Caco-2 (cell line): ENCODE results near the gene NOTUM. TPM values are rescaled to one million over a fixed set of nuclear protein-coding genes. Genes with fewer than 3 reads are reported as not detected.

Experiments
- BruUV-seq: library from RNA; stranded (reverse); fragments of 400-500 nt; replicated peaks from 2 replicates; lab custom pipeline; 2021; lab: Mats Ljungman, UMichigan
- CTCF ChIA-PET: fragments of 300-600 bp; sonication (Branson Sonifier 250); formaldehyde crosslinking; loops from one replicate; lab custom pipeline; 2022; ENCODE audit warnings: antibody characterized with exemption; lab: Charles Lee
- POLR2A ChIA-PET: fragments of 300-600 bp; sonication (Branson Sonifier 250); formaldehyde crosslinking; loops from one replicate; lab custom pipeline; 2022; ENCODE audit warnings: antibody characterized with exemption; lab: Charles Lee
- DNase-seq, 2 experiments: peaks; one replicate each; pipeline versions ENCODE4 v3.0.0 to v3.0.0-alpha.2; 2020 to 2022
- H3K27me3 ChIP-seq: replicated peaks from 2 replicates; pipeline ENCODE4 v1.6.0; 2011; ENCODE audit warnings: low read length; ENCODE audit not compliant: control insufficient read depth, insufficient read depth
- H3K36me3 ChIP-seq: 2 replicates; pipeline ENCODE4 v1.5.1; 2011; ENCODE audit warnings: low read length; ENCODE audit not compliant: control insufficient read depth, insufficient read depth
- H3K4me1 ChIP-seq: fragments of 250-450 bp; sonication (Bioruptor Pico); 2 replicates; pipeline ENCODE4 v1.5.1; 2020; ENCODE audit warnings: mild to moderate bottlenecking
- H3K4me3 ChIP-seq: 2 replicates; pipeline ENCODE4 v1.5.1; 2011; ENCODE audit warnings: low read depth, mild to moderate bottlenecking, control low read depth, low read length
- H3K9me3 ChIP-seq: fragments of 250-450 bp; sonication (Bioruptor Pico); 2 replicates; pipeline ENCODE4 v1.5.1; 2020; ENCODE audit warnings: mild to moderate bottlenecking, moderate library complexity
- H3K27ac Mint-ChIP-seq: one replicate; pipeline ENCODE4 v1.8.0; 2022; ENCODE audit warnings: mixed read lengths; ENCODE audit not compliant: unreplicated experiment
- H3K27me3 Mint-ChIP-seq: one replicate; pipeline ENCODE4 v1.8.0; 2022; ENCODE audit warnings: mixed read lengths; ENCODE audit not compliant: insufficient read depth, unreplicated experiment
- H3K36me3 Mint-ChIP-seq: one replicate; pipeline ENCODE4 v1.8.0; 2022; ENCODE audit warnings: mild to moderate bottlenecking, mixed read lengths; ENCODE audit not compliant: insufficient read depth, unreplicated experiment
- H3K4me1 Mint-ChIP-seq: one replicate; pipeline ENCODE4 v1.8.0; 2022; ENCODE audit warnings: low read depth, mixed read lengths; ENCODE audit not compliant: unreplicated experiment
- H3K4me3 Mint-ChIP-seq: one replicate; pipeline ENCODE4 v1.8.0; 2022; ENCODE audit warnings: mild to moderate bottlenecking, moderate library complexity, mixed read lengths; ENCODE audit not compliant: unreplicated experiment
- H3K9me3 Mint-ChIP-seq: one replicate; pipeline ENCODE4 v1.8.0; 2022; ENCODE audit warnings: mixed read lengths; ENCODE audit not compliant: unreplicated experiment
- CTCF ChIP-seq, 2 experiments: fragments of 200-600 bp in 1 of 2; IDR thresholded peaks; 1 replicate in 1 of 2; 2 replicates in 1 of 2; pipeline versions ENCODE4 v1.5.1 to v1.8.0; 2011 to 2022; ENCODE audit warnings: antibody characterized with exemption in 1 of 2, control low read depth in 1 of 2, inconsistent platforms in 1 of 2, low read depth in 1 of 2, low read length in 1 of 2, mild to moderate bottlenecking in 1 of 2, moderate library complexity in 1 of 2; ENCODE audit not compliant: insufficient read depth in 1 of 2, severe bottlenecking in 1 of 2, unreplicated experiment in 1 of 2
- intact Hi-C: fragments of 100-400 bp; cut with micrococcal nuclease; formaldehyde crosslinking; loops from one replicate; pipeline ENCODE4 v1.10.0; 2022; ENCODE audit not compliant: unreplicated experiment
- total RNA-seq: library from RNA; stranded (reverse); gene quantifications from 2 replicates; pipeline ENCODE4 v1.2.3, GENCODE V29; 2022

Gene NOTUM
- total RNA-seq, 1 experiment from 2014 or later = 11.1 TPM

DNA sequence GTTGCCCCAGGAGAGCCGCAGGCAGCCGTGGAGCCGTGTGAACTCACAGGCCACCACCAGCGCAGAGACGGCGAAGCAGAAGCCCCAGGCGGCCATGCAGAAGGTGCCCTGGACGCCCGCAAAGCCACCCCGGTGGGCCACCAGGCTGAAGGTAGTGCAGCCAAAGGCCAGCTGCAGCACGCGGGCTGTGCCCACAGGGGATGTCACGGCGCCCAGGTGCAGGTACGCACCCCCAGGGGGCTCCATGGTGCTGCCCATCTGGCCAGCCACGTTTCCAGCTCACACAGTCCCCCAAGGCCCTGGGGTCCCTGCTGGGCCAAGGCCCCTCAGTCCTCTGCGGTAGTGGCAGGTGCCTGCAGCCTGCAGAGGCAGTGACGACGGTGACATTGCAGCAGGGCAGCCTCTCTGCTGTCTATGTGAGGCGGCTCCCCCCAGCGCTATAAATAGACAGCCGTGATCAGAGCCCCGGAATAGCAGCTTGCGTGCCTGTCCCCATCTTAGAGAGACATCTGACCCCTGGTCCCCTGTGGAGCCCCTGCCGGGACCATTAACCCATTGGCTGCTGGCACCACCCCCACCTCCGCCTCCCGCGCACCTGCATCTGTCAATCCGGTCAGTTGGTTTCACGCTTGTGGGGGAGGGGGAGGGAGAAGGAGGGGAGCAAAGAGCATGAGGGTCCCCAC, 19.4 kb downstream of the NOTUM start:
- no peak overlapping the region for H3K27ac Mint-ChIP-seq
- POLR2A ChIA-PET = interaction anchor here (0.6 kb wide), 1 partner anchor 81 kb away, joined by 9 read pairs; the partner anchor contains the start of genes CENPX and LRRC45

GRCh38 chr17:81940538-81941483, 20.2 kb downstream of the NOTUM start:
- Mint-ChIP-seq H3K36me3 (peaks cover 29% of the 10 kb centered on the region), H3K4me3 (no peak overlapping the region), H3K4me1 (peaks cover 5% of the 10 kb centered on the region), H3K9me3 (no peaks in the 10 kb centered on the region), H3K27ac (peak overlapping the region; percentile 51), H3K27me3 (no peaks in the 10 kb centered on the region)
- CTCF ChIA-PET = no interaction called here
- Histone ChIP-seq H3K4me1 (peaks cover 9% of the 10 kb centered on the region), H3K9me3 (no peaks in the 10 kb centered on the region), H3K27me3 (no peaks in the 10 kb centered on the region), H3K36me3 (no peaks in the 10 kb centered on the region), H3K4me3 (no peak overlapping the region)
- no TSS peak for BruUV-seq
- DNase-seq = no peak
- TF ChIP-seq CTCF (IDR thresholded peaks at IDR 0.05; ENCODE audit: insufficient read depth in 1 of 2, low read depth in 1 of 2, low read length in 1 of 2, severe bottlenecking in 1 of 2, unreplicated experiment in 1 of 2) = no peak
- intact Hi-C loops = no loop called here
- POLR2A ChIA-PET = interaction anchor here (0.6 kb wide), 2 partner anchors 82 to 544 kb away, joined by 3 to 9 read pairs; partner anchors contain the start of genes CENPX and LRRC45

More for the DNA sequence above, 19.4 kb downstream of the NOTUM start:
- Histone ChIP-seq H3K4me3 (no peak overlapping the region), H3K27me3 (no peaks in the 10 kb centered on the region), H3K4me1 (peaks cover 9% of the 10 kb centered on the region), H3K36me3 (no peaks in the 10 kb centered on the region), H3K9me3 (no peaks in the 10 kb centered on the region)
- intact Hi-C loops = no loop called here
- CTCF ChIA-PET = no interaction called here
- TF ChIP-seq CTCF (IDR thresholded peaks at IDR 0.05; ENCODE audit: insufficient read depth in 1 of 2, low read depth in 1 of 2, low read length in 1 of 2, severe bottlenecking in 1 of 2, unreplicated experiment in 1 of 2) = no peak
- H3K36me3 Mint-ChIP-seq = peaks cover 21% of the 10 kb centered on the region
- H3K9me3 Mint-ChIP-seq = no peaks in the 10 kb centered on the region
- DNase-seq = no peak
- H3K27me3 Mint-ChIP-seq = no peaks in the 10 kb centered on the region
- no peak overlapping the region for H3K4me3 Mint-ChIP-seq
- BruUV-seq = no TSS peak
- peaks cover 5% of the 10 kb centered on the region for H3K4me1 Mint-ChIP-seq

- BruUV-seq = no TSS peak
- ChIA-PET CTCF (no interaction called here), POLR2A (no interaction called here)
- no peak for TF ChIP-seq CTCF (IDR thresholded peaks at IDR 0.05; ENCODE audit: insufficient read depth in 1 of 2, low read depth in 1 of 2, low read length in 1 of 2, severe bottlenecking in 1 of 2, unreplicated experiment in 1 of 2)
- Histone ChIP-seq H3K27me3 (no peaks in the 10 kb centered on the region), H3K9me3 (no peaks in the 10 kb centered on the region), H3K4me3 (no peak overlapping the region), H3K4me1 (peaks cover 9% of the 10 kb centered on the region), H3K36me3 (peaks cover 3% of the 10 kb centered on the region; the same call in 1 of the 2 replicates)
- Mint-ChIP-seq H3K27ac (peak overlapping the region; percentile 51), H3K27me3 (no peaks in the 10 kb centered on the region), H3K4me1 (peaks cover 5% of the 10 kb centered on the region), H3K36me3 (peaks cover 35% of the 10 kb centered on the region), H3K9me3 (no peaks in the 10 kb centered on the region), H3K4me3 (no peak overlapping the region)
- no peak for DNase-seq
- intact Hi-C loops = no loop called here
Measured at GRCh38 chr17:81939881-81940385, 21.1 kb downstream of the NOTUM start.
